HG02571 (cell line): ENCODE data around the gene CERKL.

ENCODE experiments used
- ATAC-seq: cut with Tn5 transposase; IDR thresholded peaks from one replicate; pipeline ENCODE4 v1.9.1; 2021; ENCODE audit warnings: mild to moderate bottlenecking, moderate library complexity; ENCODE audit not compliant: unreplicated experiment

CERKL gene

DNA sequence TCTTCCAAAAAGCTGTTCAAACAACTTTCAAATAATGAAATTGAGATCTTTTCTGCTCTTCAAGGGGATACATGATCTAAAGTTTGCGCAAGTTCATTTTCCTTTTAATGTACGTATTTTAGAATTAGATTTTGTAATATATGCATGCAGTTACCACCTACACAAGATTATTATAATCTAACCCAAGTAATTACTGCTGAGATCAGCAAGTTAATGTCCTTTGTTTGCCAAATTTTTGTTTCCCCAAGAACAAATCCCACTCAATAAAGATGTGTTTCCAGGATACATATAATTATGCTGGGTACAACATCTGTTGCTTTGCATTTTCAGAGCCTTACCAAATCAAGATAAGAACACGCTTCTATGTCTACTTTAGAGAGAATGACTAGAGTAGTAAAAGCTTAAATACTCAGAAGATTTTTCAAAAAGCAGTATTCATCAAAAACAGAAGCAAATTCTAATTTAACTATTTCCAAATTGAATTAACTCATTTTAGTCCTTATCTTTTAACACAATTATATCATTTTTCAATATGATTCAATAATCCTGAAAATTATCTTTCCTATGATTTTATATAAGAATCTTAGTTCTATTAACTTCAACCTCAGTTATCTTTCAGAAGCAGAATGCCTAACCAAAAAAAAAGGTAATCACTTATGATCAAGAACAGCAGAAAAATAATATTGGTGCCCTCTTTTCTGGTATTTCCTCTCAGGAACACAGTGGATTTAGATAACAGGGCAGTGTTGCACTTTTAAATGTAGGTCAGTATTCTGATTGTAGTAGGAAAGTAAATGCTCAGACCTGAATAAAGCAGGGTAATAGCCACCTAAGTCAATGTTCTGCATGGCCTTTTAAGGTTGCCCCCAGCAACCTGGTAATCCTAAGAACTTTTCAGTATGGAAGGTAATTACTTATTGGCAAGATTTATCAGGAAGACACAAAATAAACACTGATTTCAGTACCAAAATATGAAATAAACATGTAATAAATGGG is 28.0 kb downstream of the CERKL start:
- ATAC-seq: no peak

GRCh38 chr2:181627545-181627944 is 29.4 kb downstream of the CERKL start:
- no peak for ATAC-seq

- no peak for ATAC-seq
Observed at GRCh38 chr2:181626671-181627070, 30.2 kb downstream of the CERKL start.

DNA sequence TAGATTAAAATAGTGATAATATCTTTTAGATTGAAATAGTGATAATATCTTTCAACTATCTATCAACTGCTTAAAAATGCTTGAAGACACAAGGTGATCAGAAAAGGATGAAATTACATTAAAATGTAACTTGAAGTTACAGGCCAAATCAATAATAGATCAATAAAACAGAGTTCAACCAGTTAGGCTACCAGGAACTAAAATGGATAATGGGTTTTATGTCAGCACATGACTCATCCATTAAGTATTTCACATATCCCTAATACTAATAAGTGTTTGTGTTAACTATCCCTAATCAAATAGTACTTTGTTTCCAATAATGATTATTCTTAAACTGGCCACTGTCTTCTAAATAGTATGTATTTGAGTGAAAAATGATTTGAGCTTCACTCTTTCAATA is 33.7 kb downstream of the CERKL start:
- no peak for ATAC-seq

GRCh38 chr2:181621779-181622490 is 35.0 kb downstream of the CERKL start:
- no peak for ATAC-seq

DNA sequence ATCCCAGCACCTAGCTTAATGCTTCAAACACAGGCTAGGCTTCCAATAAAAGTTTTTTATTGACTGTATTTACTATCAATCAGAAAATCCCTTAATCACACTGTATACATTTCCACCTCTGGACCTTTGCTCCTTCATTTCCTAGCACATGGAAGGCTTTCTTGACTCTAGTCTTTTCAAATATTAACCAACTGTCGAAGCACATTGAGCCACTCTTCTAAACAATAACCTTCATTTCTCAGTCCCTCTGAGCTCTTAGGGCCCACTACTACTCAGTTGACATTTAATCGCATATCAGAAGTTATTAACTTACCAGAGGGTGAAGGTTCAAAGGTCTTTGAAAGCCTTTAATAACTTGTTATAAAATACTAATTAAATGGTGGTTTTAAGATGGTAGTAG is 37.4 kb downstream of the CERKL start:
- ATAC-seq: no peak

DNA sequence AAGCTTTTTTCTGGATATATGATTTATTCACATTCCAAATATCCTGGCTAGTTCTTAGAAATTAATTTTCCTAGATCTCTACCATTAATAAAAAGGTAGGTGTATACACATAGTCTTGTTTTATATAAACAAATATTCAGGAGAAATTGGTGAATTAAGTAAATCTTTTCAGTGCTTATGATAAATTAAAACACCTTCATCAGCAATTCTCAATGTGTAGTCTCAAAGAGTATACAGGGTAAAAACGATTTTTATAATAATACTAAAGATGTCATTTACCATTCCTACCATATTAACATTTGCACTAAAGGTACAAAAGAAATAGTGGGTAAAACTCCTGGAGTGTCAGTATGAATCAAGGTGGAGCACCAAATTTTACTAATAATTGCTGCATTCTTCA is 40.2 kb downstream of the CERKL start:
- no peak for ATAC-seq

DNA sequence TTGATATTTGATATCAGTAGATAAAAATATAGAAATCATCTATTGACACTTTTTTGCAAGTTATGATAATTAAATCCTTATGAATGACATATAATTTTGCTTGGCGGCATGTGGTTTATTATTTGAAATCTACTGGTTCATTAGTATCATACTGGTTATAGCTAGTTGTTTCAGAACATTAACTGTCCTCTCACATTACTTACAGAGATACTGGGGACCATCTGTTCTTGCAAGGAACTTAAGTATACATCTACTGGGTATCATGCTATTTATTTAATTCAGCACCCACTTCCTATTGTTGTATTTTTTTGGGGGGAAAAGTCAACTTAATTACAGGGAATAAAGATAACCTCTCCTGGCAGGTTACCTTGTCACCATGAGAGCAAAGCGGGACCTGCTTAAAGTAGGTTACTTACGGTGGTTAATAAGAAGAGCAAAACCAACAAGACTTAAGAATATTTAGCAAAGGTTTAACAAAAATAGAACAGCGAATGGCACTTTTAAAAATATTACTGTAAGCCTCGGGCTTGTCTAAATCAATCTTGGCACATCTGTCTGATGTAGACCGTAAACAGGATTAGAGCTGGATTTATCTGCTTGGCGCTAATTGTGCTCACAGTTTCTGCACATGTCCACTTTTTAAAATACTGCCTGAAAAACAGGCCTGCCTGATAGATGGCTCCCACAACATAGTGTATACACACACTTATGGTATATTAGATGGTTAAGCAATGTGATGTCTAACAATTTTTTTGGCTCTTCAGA is 41.8 kb downstream of the CERKL start:
- no peak for ATAC-seq

DNA sequence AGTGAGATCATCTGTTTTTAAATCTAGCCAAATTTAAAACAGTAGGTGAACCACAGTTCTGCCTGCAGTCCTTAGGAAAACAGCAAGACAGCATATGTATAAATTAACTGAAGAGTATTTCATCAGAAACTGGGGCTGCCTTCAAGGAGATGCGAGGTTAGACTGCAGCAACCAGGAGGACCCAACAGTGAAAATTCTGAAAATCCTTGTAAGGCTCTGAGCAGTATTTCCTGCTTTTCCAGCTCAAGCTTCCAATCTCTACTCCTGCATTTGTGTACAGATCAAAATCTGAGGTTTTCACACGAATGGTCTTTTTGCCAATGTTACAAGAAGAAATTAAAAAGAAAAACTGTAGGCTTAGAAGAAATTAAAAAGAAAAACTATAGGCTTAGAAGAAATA is 43.7 kb downstream of the CERKL start:
- ATAC-seq: no peak

- no peak for ATAC-seq
Observed at GRCh38 chr2:181607629-181608590, 49.0 kb downstream of the CERKL start.

DNA sequence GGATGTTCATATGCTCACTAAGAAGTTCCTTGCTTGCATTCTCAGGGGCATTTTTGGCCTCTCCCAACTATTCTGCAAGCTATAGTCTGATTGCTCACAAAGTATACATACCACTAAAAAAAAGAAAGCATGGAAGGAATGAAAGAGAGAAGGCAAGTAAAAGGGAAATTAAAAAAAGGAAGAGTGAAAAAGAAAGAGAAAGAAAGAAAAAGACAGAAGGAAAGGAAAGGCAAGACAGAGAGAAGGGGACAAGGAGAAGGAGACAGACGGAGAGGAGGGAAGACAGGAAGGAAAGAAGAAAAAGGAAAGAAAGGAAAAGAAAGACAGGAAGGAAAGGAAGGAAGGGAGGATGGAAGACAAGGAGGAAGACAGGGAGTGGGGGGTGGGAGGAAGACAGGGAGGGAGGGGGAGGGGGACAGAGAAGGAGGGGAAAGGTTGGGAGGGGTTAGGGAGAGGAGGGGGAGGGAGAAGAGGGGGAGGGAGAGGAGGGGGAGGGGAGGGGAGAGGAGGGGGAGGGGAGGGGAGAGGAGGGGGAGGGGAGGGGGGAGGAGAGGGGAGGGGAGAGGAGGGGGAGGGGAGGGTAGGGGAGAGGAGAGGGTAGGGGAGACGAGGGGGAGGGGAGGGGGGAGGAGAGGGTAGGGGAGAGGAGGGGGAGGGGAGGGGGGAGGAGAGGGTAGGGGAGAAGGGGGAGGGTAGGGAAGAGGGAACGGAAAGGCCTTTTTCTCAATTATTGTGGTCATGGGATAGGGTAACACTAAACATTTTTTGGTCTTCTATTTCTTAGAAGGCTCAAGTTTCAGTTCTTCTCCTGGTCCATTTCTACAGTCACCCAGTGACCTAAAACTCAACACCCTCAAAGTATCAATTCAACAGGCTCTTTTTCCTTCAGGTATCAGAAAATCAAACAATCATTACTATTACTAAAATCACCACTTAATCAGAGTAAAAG is 50.7 kb downstream of the CERKL start:
- no peak for ATAC-seq

GRCh38 chr2:181602017-181602416 is 54.9 kb downstream of the CERKL start:
- no peak for ATAC-seq

GRCh38 chr2:181596556-181596955 is 60.3 kb downstream of the CERKL start:
- ATAC-seq: no peak

DNA sequence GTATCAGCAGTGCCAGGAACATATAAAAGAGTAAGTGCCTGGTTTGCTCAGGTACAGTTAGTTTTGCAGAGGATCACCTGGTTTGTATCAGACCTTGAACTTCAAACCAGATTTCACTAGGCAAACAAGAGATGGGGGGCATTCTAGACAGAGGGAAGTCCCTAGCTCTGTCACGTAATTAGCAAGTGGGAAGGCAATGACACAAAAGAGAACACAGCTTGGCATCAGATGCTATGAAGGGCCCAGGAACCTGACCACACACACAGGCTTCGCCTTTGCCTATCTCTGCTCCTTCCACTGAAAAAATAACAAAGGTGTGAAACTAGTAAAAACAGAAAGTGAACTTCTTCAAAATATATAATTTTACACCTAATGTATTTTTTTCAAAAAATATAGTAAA is 62.6 kb downstream of the CERKL start:
- peak; percentile 76 for ATAC-seq

DNA sequence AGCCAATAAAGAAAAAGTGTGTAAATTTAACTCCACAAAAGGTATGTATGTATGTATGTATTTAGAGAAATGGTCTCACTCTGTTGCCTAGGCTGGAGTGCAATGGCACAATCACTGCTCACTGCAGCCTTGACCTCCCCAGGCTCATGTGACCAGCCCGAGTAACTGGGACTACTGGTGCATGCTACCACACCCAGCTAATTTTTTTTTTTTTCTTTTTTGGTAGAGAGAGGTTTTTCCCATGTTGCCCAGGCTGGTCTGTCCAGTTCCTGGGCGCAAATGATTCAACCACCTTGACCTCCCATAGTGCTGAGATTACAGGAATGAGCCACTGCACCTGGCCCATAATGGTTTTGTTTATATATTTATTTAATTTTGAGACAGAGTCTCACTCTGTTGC is 67.1 kb downstream of the CERKL start:
- ATAC-seq: no peak

DNA sequence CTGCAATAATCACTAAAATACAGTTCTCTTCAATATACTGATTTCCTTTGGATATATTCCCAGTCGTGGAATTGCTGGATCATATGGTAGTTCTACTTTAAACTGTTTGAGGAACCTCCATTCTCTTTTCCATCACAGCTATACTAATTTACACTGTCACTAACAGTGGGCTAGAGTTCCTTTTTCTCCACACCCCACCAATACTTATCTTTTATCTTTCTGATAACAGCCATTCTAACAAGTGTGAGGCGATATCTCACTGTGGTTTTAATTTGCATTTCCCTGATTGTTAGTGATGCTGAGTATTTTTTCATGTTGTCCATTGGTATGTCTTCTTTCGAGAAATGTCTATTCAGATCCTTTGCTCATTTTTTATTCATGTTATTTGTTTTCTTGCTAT is 68.4 kb downstream of the CERKL start:
- no peak for ATAC-seq

DNA sequence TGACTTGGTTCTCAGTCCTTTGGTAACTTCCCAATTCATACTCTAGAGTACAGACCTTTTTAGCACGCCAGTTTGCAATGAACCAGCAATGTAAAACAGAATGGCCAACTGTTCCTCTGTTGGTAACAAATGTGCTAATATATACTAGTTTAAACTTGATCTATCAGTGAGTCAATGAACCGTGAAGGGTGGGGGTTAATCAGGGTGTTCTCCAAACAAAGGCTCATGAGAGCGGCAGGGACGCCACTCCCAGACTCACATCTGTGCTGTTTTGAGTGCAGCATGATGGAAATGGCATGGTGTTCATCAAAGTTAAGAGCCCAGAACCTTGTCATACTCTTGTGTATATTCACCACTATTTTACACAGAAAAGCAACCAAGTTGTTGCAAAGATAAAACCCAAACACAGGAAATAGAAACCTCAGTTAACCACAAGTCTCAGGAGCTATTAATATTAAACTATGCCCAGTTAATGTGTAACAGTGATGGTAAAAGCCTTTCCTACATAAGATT is 70.3 kb downstream of the CERKL start:
- ATAC-seq: peak; percentile 83

GRCh38 chr2:181585732-181586131 is 71.2 kb downstream of the CERKL start:
- peak; percentile 24 for ATAC-seq

DNA sequence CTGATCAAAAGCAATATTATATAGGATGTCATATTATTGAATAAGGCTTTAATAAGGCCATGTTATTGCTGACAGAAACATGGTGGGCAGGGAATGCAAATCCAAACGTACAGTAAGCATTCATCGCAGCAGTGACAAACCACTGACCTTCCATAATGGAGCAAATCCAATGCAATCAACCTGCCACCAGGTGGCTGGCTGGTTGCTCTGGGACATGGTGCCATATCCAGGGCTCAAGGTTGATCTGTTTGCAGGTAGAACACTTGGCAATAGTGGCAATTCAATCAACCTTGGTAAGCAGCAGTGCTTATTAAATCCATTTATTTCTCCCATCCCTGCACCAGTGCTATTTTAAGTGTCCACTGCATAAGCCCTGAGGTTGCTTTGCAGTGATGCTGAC is 75.4 kb downstream of the CERKL start:
- ATAC-seq: no peak
